CD4-positive, CD25-positive, alpha-beta regulatory T cell (primary cell): ENCODE measurements around the gene DLG2. TPM values are rescaled to one million over a fixed set of nuclear protein-coding genes. Genes with fewer than 3 reads are reported as not detected.

Experiments
- ATAC-seq, 2 donors: fragments of 150-1000 bp; cut with Tn5 transposase; one replicate each; pipeline ENCODE4 v1.10.0; 2021; ENCODE audit warnings: low read depth in 2 of 2, moderate number of reproducible peaks in 2 of 2, moderate library complexity in 1 of 2
- DNase-seq, 3 donors: peaks; one replicate each; pipeline versions ENCODE4 v3.0.0 to v3.0.0-alpha.2; 2012 to 2022; ENCODE audit warnings: mixed read lengths in 1 of 3
- H3K27ac ChIP-seq: one replicate; pipeline ENCODE4 v1.7.0; 2013; ENCODE audit warnings: mild to moderate bottlenecking, low read length; ENCODE audit not compliant: insufficient read depth, poor library complexity, severe bottlenecking
- H3K27me3 ChIP-seq: one replicate; pipeline ENCODE4 v1.7.0; 2013; ENCODE audit warnings: low read length; ENCODE audit not compliant: control insufficient read depth, insufficient read depth
- H3K36me3 ChIP-seq: one replicate; pipeline ENCODE4 v1.7.0; 2013; ENCODE audit warnings: mild to moderate bottlenecking, low read length, moderate library complexity; ENCODE audit not compliant: control insufficient read depth, insufficient read depth
- H3K4me1 ChIP-seq: 2 replicates; pipeline ENCODE4 v1.7.0; 2013; ENCODE audit warnings: mild to moderate bottlenecking, low read length; ENCODE audit not compliant: insufficient read depth, control insufficient read depth, poor library complexity, severe bottlenecking
- H3K4me3 ChIP-seq: one replicate; pipeline ENCODE4 v1.7.0; 2013; ENCODE audit warnings: low read depth, mild to moderate bottlenecking, low read length, moderate library complexity
- H3K9me3 ChIP-seq, 2 experiments: 1 replicate in 1 of 2; 2 replicates in 1 of 2; pipeline ENCODE4 v1.7.0; 2013; ENCODE audit warnings: low read length in 2 of 2, mild to moderate bottlenecking in 1 of 2, moderate library complexity in 1 of 2; ENCODE audit not compliant: control insufficient read depth in 2 of 2
- H3K27ac Mint-ChIP-seq, 3 donors: one replicate each; pipeline ENCODE4 v1.8.0; 2020 to 2022; ENCODE audit warnings: mild to moderate bottlenecking in 3 of 3, mixed read lengths in 3 of 3, moderate library complexity in 2 of 3
- H3K27me3 Mint-ChIP-seq: one replicate; pipeline ENCODE4 v1.8.0; 2022; ENCODE audit warnings: mild to moderate bottlenecking, mixed read lengths
- H3K36me3 Mint-ChIP-seq: one replicate; pipeline ENCODE4 v1.8.0; 2020; ENCODE audit warnings: mixed read lengths
- H3K4me1 Mint-ChIP-seq, 4 donors: one replicate each; pipeline ENCODE4 v1.8.0; 2020 to 2022; ENCODE audit warnings: mixed read lengths in 4 of 4, mild to moderate bottlenecking in 1 of 4
- H3K4me3 Mint-ChIP-seq, 4 donors: one replicate each; pipeline ENCODE4 v1.8.0; 2020 to 2022; ENCODE audit warnings: mild to moderate bottlenecking in 4 of 4, mixed read lengths in 4 of 4, moderate library complexity in 3 of 4
- H3K9me3 Mint-ChIP-seq, 7 donors: one replicate each; pipeline ENCODE4 v1.8.0; 2020 to 2022; ENCODE audit warnings: mixed read lengths in 7 of 7, mild to moderate bottlenecking in 3 of 7, moderate library complexity in 2 of 7
- polyA plus RNA-seq, 4 donors: library from polyadenylated mRNA; unstranded; fragments of 300-500 nt; fragmentation: Illumina TruSeq; gene quantifications; one replicate each; pipeline ENCODE4 v1.2.3, GENCODE V29; 2021
- total RNA-seq: library from RNA; stranded (reverse); gene quantifications from one replicate; pipeline ENCODE4 v1.2.3, GENCODE V29; 2022

DLG2 gene
- total and polyA plus RNA-seq, 5 donors from 2014 or later, result 0.26 to 2.0 (median 0.94) TPM

- ATAC-seq (no peak), DNase-seq (no peak)
- Mint-ChIP-seq H3K27me3 (no peaks in the 10 kb centered on the region), H3K4me1 (no peaks in the 10 kb centered on the region), H3K27ac (no peak overlapping the region), H3K9me3 (peaks cover 2 to 15% (median 10%) of the 10 kb centered on the region in 7 donors), H3K36me3 (no peaks in the 10 kb centered on the region), H3K4me3 (no peak overlapping the region)
- no peaks in the 10 kb centered on the region for H3K36me3 ChIP-seq
- no peaks in the 10 kb centered on the region for H3K27me3 ChIP-seq
- H3K4me1 ChIP-seq, result no peaks in the 10 kb centered on the region
- H3K27ac ChIP-seq, result no peak overlapping the region
- no peaks in the 10 kb centered on the region for H3K9me3 ChIP-seq
- H3K4me3 ChIP-seq, result no peak overlapping the region
Measured at GRCh38 chr11:85310479-85310878, 316.7 kb downstream of the DLG2 start.

GRCh38 chr11:85307366-85307765 is 319.8 kb downstream of the DLG2 start:
- ATAC-seq (no peak), DNase-seq (no peak)
- H3K4me3 ChIP-seq, result no peak overlapping the region
- Mint-ChIP-seq H3K4me1 (no peaks in the 10 kb centered on the region), H3K36me3 (no peaks in the 10 kb centered on the region), H3K9me3 (peaks cover 2 to 18% (median 11%) of the 10 kb centered on the region in 7 donors), H3K27me3 (no peaks in the 10 kb centered on the region), H3K4me3 (no peak overlapping the region), H3K27ac (no peak overlapping the region)
- H3K9me3 ChIP-seq, result no peaks in the 10 kb centered on the region
- H3K36me3 ChIP-seq, result no peaks in the 10 kb centered on the region
- no peaks in the 10 kb centered on the region for H3K4me1 ChIP-seq
- no peak overlapping the region for H3K27ac ChIP-seq
- no peaks in the 10 kb centered on the region for H3K27me3 ChIP-seq

- no peak for DNase-seq
- Histone ChIP-seq H3K4me3 (no peak overlapping the region), H3K9me3 (peaks cover 0 to 2% of the 10 kb centered on the region in 2 experiments), H3K4me1 (no peaks in the 10 kb centered on the region), H3K27me3 (no peaks in the 10 kb centered on the region), H3K27ac (no peak overlapping the region), H3K36me3 (no peaks in the 10 kb centered on the region)
- no peaks in the 10 kb centered on the region for H3K27me3 Mint-ChIP-seq
- no peak overlapping the region for H3K27ac Mint-ChIP-seq
- H3K36me3 Mint-ChIP-seq, result no peaks in the 10 kb centered on the region
- H3K4me3 Mint-ChIP-seq, result no peak overlapping the region
- no peaks in the 10 kb centered on the region for H3K4me1 Mint-ChIP-seq
- no peak for ATAC-seq
- H3K9me3 Mint-ChIP-seq, result peaks cover 3 to 15% (median 7%) of the 10 kb centered on the region in 7 donors
Measured at GRCh38 chr11:85301895-85302678, 325.1 kb downstream of the DLG2 start.

- Mint-ChIP-seq H3K4me1 (no peaks in the 10 kb centered on the region), H3K4me3 (no peak overlapping the region), H3K36me3 (no peaks in the 10 kb centered on the region), H3K9me3 (peaks cover 3 to 12% (median 7%) of the 10 kb centered on the region in 7 donors), H3K27ac (no peak overlapping the region), H3K27me3 (no peaks in the 10 kb centered on the region)
- DNase-seq (no peak), ATAC-seq (no peak)
- H3K9me3 ChIP-seq, result peaks cover 0 to 2% of the 10 kb centered on the region in 2 experiments
- no peak overlapping the region for H3K27ac ChIP-seq
- H3K36me3 ChIP-seq, result no peaks in the 10 kb centered on the region
- no peak overlapping the region for H3K4me3 ChIP-seq
- no peaks in the 10 kb centered on the region for H3K27me3 ChIP-seq
- H3K4me1 ChIP-seq, result no peaks in the 10 kb centered on the region
Measured at GRCh38 chr11:85299258-85299942, 327.7 kb downstream of the DLG2 start.

GRCh38 chr11:85295694-85296271 is 331.4 kb downstream of the DLG2 start:
- H3K9me3 Mint-ChIP-seq, result peaks cover 2 to 12% (median 5%) of the 10 kb centered on the region in 7 donors
- no peaks in the 10 kb centered on the region for H3K4me1 Mint-ChIP-seq
- no peaks in the 10 kb centered on the region for H3K36me3 Mint-ChIP-seq

GRCh38 chr11:85281550-85281949 is 345.6 kb downstream of the DLG2 start:
- Mint-ChIP-seq H3K4me1 (no peaks in the 10 kb centered on the region), H3K4me3 (no peak overlapping the region), H3K27me3 (no peaks in the 10 kb centered on the region), H3K27ac (no peak overlapping the region), H3K9me3 (peaks cover 0 to 7% (median 2%) of the 10 kb centered on the region in 7 donors), H3K36me3 (no peaks in the 10 kb centered on the region)
- ATAC-seq (no peak), DNase-seq (no peak)
- H3K4me3 ChIP-seq, result no peak overlapping the region
- H3K27me3 ChIP-seq, result no peaks in the 10 kb centered on the region
- no peaks in the 10 kb centered on the region for H3K4me1 ChIP-seq
- no peak overlapping the region for H3K27ac ChIP-seq
- H3K9me3 ChIP-seq, result no peaks in the 10 kb centered on the region
- no peaks in the 10 kb centered on the region for H3K36me3 ChIP-seq

More at GRCh38 chr11:85295694-85296271, 331.4 kb downstream of the DLG2 start:
- H3K4me3 Mint-ChIP-seq, result no peak overlapping the region
- H3K27ac ChIP-seq, result no peak overlapping the region
- H3K4me1 ChIP-seq, result no peaks in the 10 kb centered on the region
- H3K27me3 Mint-ChIP-seq, result no peaks in the 10 kb centered on the region
- ATAC-seq, result no peak
- no peak overlapping the region for H3K27ac Mint-ChIP-seq
- peaks cover 0 to 2% of the 10 kb centered on the region in 2 experiments for H3K9me3 ChIP-seq
- no peaks in the 10 kb centered on the region for H3K36me3 ChIP-seq
- DNase-seq, result no peak
- H3K4me3 ChIP-seq, result no peak overlapping the region
- H3K27me3 ChIP-seq, result no peaks in the 10 kb centered on the region

GRCh38 chr11:85279267-85279666 is 347.9 kb downstream of the DLG2 start:
- no peaks in the 10 kb centered on the region for H3K4me1 ChIP-seq
- H3K9me3 Mint-ChIP-seq, result peaks cover 0 to 9% (median 1%) of the 10 kb centered on the region in 7 donors
- H3K4me1 Mint-ChIP-seq, result no peaks in the 10 kb centered on the region
- H3K27ac Mint-ChIP-seq, result no peak overlapping the region
- H3K9me3 ChIP-seq, result peaks cover 0 to 5% of the 10 kb centered on the region in 2 experiments
- H3K4me3 ChIP-seq, result no peak overlapping the region
- ATAC-seq, result no peak
- no peaks in the 10 kb centered on the region for H3K27me3 ChIP-seq
- no peaks in the 10 kb centered on the region for H3K36me3 Mint-ChIP-seq
- no peak for DNase-seq
- H3K27ac ChIP-seq, result no peak overlapping the region
- H3K36me3 ChIP-seq, result no peaks in the 10 kb centered on the region
- H3K4me3 Mint-ChIP-seq, result no peak overlapping the region
- H3K27me3 Mint-ChIP-seq, result no peaks in the 10 kb centered on the region
